GM21825 (cell line): ENCODE results near the gene KIF26B.

ENCODE experiments used
- ATAC-seq: cut with Tn5 transposase; IDR thresholded peaks from one replicate; pipeline ENCODE4 v1.9.1; 2021; ENCODE audit warnings: mild to moderate bottlenecking, moderate library complexity; ENCODE audit not compliant: unreplicated experiment

Gene KIF26B

GRCh38 chr1:245754463-245754961 is 599.7 kb downstream of the KIF26B start:
- ATAC-seq: no peak
